Posterior vena cava (tissue), 2 donors: ENCODE measurements around the gene FMNL1. TPM values are rescaled to one million over a fixed set of nuclear protein-coding genes. Genes with fewer than 3 reads are reported as not detected.
A peak's percentile ranks its signal among the peaks of the same experiment; 100 is the strongest.

Source experiments
- DNase-seq: peaks from one replicate; pipeline ENCODE4 v3.0.0-alpha.2; 2020; ENCODE audit warnings: low spot score
- intact Hi-C, 2 donors: fragments of 100-400 bp; cut with DNase I; formaldehyde crosslinking; loops; one replicate each; pipeline versions ENCODE4 v1.14.1 to v1.14.2; 2022 to 2023
- total RNA-seq, 2 donors: library from RNA; stranded (reverse); fragmentation: NEBNext Ultra II Directional; extraction: Animal tissue kit (Norgen Biotek cat#: 25700); gene quantifications; one replicate each; pipeline ENCODE4 v1.2.1, GENCODE V29; 2021
- donor health status: DM: yes; HTN: yes; CAD: no.
- donor health status: DM: yes; HTN: yes; CAD: no.

The FMNL1 gene
- total RNA-seq, 2 donors from 2014 or later: 19.5 to 28.2 TPM

- DNase-seq: no peak
- intact Hi-C loops: loop anchor here in 1 of 2 donors (10.0 kb wide), 1 partner anchor 1663 kb away; no protein-coding TSS in a partner anchor
Measured at GRCh38 chr17:45267436-45268055, 45.9 kb downstream of the FMNL1 start.

- DNase-seq: no peak
- intact Hi-C loops: loop anchor here in 1 of 2 donors (10.0 kb wide), 1 partner anchor 1665 kb away; no protein-coding TSS in a partner anchor
Measured at GRCh38 chr17:45269912-45270311, 48.2 kb downstream of the FMNL1 start.

- intact Hi-C loops: no loop called here
- DNase-seq: no peak
Measured at GRCh38 chr17:45270828-45271418, 49.2 kb downstream of the FMNL1 start.

- intact Hi-C loops: no loop called here
- no peak for DNase-seq
Measured at GRCh38 chr17:45271603-45272002, 49.9 kb downstream of the FMNL1 start.

GRCh38 chr17:45273551-45273957 is 51.9 kb downstream of the FMNL1 start:
- intact Hi-C loops: no loop called here
- no peak for DNase-seq

GRCh38 chr17:45274033-45274432 is 52.3 kb downstream of the FMNL1 start:
- intact Hi-C loops: no loop called here
- no peak for DNase-seq

- DNase-seq: no peak
- intact Hi-C loops: loop anchor here (2.0 to 5.0 kb wide), 3 partner anchors 59 to 111 kb away; no protein-coding TSS in a partner anchor
Measured at GRCh38 chr17:45276031-45276430, 54.3 kb downstream of the FMNL1 start.

- intact Hi-C loops: loop anchor here (2.0 to 5.0 kb wide), 3 partner anchors 60 to 110 kb away; no protein-coding TSS in a partner anchor
- DNase-seq: peak; percentile 98
Measured at GRCh38 chr17:45277216-45277849, 55.6 kb downstream of the FMNL1 start.

- intact Hi-C loops: loop anchor here (2.0 to 5.0 kb wide), 3 partner anchors 61 to 109 kb away; no protein-coding TSS in a partner anchor
- DNase-seq: no peak
Measured at GRCh38 chr17:45277992-45278391, 56.3 kb downstream of the FMNL1 start.

GRCh38 chr17:45279898-45280297 is 58.2 kb downstream of the FMNL1 start:
- no peak for DNase-seq
- intact Hi-C loops: loop anchor here (5.0 kb wide), 3 partner anchors 63 to 1718 kb away; no protein-coding TSS in a partner anchor

- intact Hi-C loops: loop anchor here in 1 of 2 donors (5.0 kb wide), 1 partner anchor 1721 kb away; no protein-coding TSS in a partner anchor
- DNase-seq: no peak
Measured at GRCh38 chr17:45282683-45283644, 61.3 kb downstream of the FMNL1 start.

- no peak for DNase-seq
- intact Hi-C loops: loop anchor here in 1 of 2 donors (5.0 kb wide), 1 partner anchor 1721 kb away; no protein-coding TSS in a partner anchor
Measured at GRCh38 chr17:45283711-45284110, 62.0 kb downstream of the FMNL1 start.

GRCh38 chr17:45284176-45285140 is 62.8 kb downstream of the FMNL1 start:
- intact Hi-C loops: loop anchor here in 1 of 2 donors (5.0 kb wide), 1 partner anchor 1722 kb away; no protein-coding TSS in a partner anchor
- DNase-seq: no peak

GRCh38 chr17:45286286-45286685 is 64.6 kb downstream of the FMNL1 start:
- no peak for DNase-seq
- intact Hi-C loops: no loop called here

- DNase-seq: no peak
- intact Hi-C loops: no loop called here
Measured at GRCh38 chr17:45287526-45288500, 66.1 kb downstream of the FMNL1 start.

GRCh38 chr17:45288825-45289224 is 67.1 kb downstream of the FMNL1 start:
- intact Hi-C loops: no loop called here
- DNase-seq: no peak
